ENCODE results near the gene CX3CL1. TPM values are rescaled to one million over a fixed set of nuclear protein-coding genes. Genes with fewer than 3 reads are reported as not detected.

CX3CL1 gene
- total RNA-seq, 2 experiments from 2014 or later = not detected

DNA sequence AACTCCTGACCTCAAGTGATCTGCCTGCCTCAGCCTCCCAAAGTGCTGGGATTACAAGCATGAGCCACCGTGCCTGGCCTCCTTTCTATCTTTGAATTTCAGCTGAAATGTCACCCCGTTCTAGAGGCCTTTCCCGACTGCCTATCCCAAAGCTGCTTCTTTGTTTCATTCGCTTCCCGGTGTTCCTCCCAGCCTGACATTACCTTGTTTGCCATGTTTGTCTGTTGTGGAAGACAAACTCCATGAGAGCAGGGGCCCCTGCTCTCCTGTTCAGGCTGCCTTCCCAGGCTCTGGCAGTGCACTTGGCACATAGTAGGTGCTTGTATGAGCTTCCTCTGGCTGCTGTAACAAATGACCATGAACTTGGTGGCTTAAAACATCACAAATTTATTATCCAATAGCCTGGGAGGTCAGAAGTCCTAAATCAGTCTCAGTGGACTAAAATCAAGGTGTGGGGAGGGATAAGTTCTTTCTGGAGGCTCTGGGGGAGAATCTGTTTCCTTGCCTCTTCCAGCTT, 16.3 kb upstream of the CX3CL1 start:
- Histone ChIP-seq H3K9me2 (ENCODE audit: insufficient read depth, low read length) (no peaks in the 10 kb centered on the region), H3K4me1 (ENCODE audit: insufficient read depth, low read length, poor library complexity, severe bottlenecking) (no peaks in the 10 kb centered on the region), H3K27ac (ENCODE audit: low read depth, low read length, poor library complexity, severe bottlenecking) (no peak overlapping the region), H3K79me2 (ENCODE audit: insufficient read depth, low read depth, low read length) (no peaks in the 10 kb centered on the region), H3K36me3 (ENCODE audit: insufficient read depth, low read length) (no peaks in the 10 kb centered on the region), H2AFZ (ENCODE audit: low read length) (no peak overlapping the region), H3K9me3 (ENCODE audit: low read length) (no peaks in the 10 kb centered on the region), H3K4me2 (ENCODE audit: low read length) (no peak overlapping the region), H3K4me3 (ENCODE audit: low read depth, low read length, poor library complexity, severe bottlenecking) (no peak overlapping the region), H4K20me1 (ENCODE audit: insufficient read depth, low read length) (no peaks in the 10 kb centered on the region)
- no peak for DNase-seq (ENCODE audit: low spot score)
- BruUV-seq (replicated peaks) = no TSS peak
- no peak for TF ChIP-seq EZH2phosphoT487 (IDR thresholded peaks at IDR 0.05; ENCODE audit: borderline replicate concordance, low read depth, low read length)
- TF ChIP-seq, protein P1, sequence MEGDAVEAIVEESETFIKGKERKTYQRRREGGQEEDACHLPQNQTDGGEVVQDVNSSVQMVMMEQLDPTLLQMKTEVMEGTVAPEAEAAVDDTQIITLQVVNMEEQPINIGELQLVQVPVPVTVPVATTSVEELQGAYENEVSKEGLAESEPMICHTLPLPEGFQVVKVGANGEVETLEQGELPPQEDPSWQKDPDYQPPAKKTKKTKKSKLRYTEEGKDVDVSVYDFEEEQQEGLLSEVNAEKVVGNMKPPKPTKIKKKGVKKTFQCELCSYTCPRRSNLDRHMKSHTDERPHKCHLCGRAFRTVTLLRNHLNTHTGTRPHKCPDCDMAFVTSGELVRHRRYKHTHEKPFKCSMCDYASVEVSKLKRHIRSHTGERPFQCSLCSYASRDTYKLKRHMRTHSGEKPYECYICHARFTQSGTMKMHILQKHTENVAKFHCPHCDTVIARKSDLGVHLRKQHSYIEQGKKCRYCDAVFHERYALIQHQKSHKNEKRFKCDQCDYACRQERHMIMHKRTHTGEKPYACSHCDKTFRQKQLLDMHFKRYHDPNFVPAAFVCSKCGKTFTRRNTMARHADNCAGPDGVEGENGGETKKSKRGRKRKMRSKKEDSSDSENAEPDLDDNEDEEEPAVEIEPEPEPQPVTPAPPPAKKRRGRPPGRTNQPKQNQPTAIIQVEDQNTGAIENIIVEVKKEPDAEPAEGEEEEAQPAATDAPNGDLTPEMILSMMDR (conservative IDR thresholded peaks at IDR 0.05; ENCODE audit: low read length) = no peak
- ChIA-PET CTCF (ENCODE audit: unreplicated experiment) (no interaction called here), POLR2A (interaction anchor here (0.7 kb wide), 1 partner anchor 75 kb away, joined by 3 read pairs; no protein-coding TSS in a partner anchor)
- intact Hi-C loops (cut with micrococcal nuclease; ENCODE audit: unreplicated experiment) = no loop called here

DNA sequence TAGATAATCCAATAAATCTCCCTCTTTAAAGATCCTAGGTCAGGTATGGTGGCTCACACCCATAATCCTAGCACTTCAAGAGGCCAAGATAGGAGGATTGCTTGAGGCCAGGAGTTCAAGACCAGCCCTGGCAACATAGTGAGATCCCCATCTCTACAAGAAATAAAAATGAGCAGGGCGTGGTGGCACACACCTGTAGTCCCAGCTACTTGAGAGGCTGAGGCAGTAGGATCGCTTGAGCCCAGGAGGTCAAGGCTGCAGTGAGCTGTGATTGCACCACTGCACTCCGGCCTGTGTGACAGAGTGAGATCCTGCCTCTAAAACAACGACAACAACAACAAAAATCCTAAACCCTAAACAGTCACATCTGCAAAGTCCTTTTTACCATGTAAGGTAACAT, 15.7 kb upstream of the CX3CL1 start:
- POLR2A ChIA-PET = interaction anchor here (0.7 kb wide), 1 partner anchor 75 kb away, joined by 3 read pairs; no protein-coding TSS in a partner anchor

More for the DNA sequence above, 15.7 kb upstream of the CX3CL1 start:
- Histone ChIP-seq H3K4me3 (ENCODE audit: low read depth, low read length, poor library complexity, severe bottlenecking) (no peak overlapping the region), H3K9me2 (ENCODE audit: insufficient read depth, low read length) (no peaks in the 10 kb centered on the region), H3K4me2 (ENCODE audit: low read length) (no peak overlapping the region), H3K4me1 (ENCODE audit: insufficient read depth, low read length, poor library complexity, severe bottlenecking) (no peaks in the 10 kb centered on the region), H3K79me2 (ENCODE audit: insufficient read depth, low read depth, low read length) (no peaks in the 10 kb centered on the region), H3K27ac (ENCODE audit: low read depth, low read length, poor library complexity, severe bottlenecking) (no peak overlapping the region), H3K9me3 (ENCODE audit: low read length) (no peaks in the 10 kb centered on the region), H4K20me1 (ENCODE audit: insufficient read depth, low read length) (no peaks in the 10 kb centered on the region), H2AFZ (ENCODE audit: low read length) (no peak overlapping the region), H3K36me3 (ENCODE audit: insufficient read depth, low read length) (no peaks in the 10 kb centered on the region)
- CTCF ChIA-PET (ENCODE audit: unreplicated experiment) = no interaction called here
- no peak for DNase-seq (ENCODE audit: low spot score)
- TF ChIP-seq, protein P1 (conservative IDR thresholded peaks at IDR 0.05; ENCODE audit: low read length) = no peak
- no peak for TF ChIP-seq EZH2phosphoT487 (IDR thresholded peaks at IDR 0.05; ENCODE audit: borderline replicate concordance, low read depth, low read length)
- intact Hi-C loops (cut with micrococcal nuclease; ENCODE audit: unreplicated experiment) = no loop called here
- BruUV-seq (replicated peaks) = no TSS peak

Measured in OCI-LY7 (cell line).